GM21390 (cell line): ENCODE data around the gene NDUFB2.
"Not testable (repeated sequence)": the region's sequence is repeated elsewhere in the genome, so short reads cannot be mapped to it uniquely, and the experiment has no call there.

ENCODE experiments used
- ATAC-seq: cut with Tn5 transposase; IDR thresholded peaks from one replicate; pipeline ENCODE4 v1.9.1; 2021; ENCODE audit not compliant: unreplicated experiment

The NDUFB2 gene

DNA sequence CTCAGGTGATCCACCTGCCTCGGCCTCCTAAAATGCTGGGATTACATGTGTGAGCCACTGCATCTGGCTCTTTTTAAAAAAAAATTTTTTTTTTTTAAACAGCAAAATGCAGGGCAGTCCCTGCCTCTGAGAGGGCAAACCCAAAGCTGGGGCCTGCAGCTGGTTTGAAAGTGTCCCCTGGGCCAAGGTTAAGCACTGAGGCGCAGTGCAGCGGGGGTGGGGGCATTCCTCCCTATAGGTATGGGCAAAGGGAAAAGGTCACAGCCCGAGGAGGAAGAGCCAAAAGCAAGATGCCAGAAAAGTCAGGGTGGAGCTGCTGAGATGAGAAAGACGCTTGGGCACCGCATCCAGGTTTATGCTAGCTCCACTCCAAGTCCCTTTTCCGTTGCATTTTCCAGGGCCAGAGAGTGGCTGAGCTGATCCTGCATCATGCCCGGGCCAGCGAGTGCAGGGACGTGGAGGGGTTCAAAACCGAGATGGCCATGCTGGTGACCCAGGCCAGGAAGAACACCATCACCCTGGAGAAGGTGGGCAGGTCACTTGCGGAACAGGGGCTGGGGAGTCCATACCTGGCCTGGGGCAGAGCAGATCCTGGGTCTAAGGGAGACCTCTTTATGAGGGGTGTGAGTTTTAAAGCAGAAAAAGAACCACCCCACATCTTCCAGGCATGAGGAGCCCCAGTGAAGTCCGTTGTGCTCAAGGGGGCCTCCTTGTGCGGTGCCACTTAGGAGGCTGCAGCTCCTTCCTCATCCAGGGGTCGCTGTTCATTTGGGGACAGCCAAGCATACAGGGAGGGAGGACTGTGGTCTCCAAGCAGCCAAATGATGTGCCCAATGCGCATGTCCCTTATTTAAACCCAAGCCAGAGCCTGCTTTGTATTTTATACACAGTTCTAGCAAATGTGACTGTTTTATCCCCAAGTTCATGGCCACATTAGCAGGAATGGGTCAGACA, 7.0 kb upstream of the NDUFB2 start:
- ATAC-seq = no peak

DNA sequence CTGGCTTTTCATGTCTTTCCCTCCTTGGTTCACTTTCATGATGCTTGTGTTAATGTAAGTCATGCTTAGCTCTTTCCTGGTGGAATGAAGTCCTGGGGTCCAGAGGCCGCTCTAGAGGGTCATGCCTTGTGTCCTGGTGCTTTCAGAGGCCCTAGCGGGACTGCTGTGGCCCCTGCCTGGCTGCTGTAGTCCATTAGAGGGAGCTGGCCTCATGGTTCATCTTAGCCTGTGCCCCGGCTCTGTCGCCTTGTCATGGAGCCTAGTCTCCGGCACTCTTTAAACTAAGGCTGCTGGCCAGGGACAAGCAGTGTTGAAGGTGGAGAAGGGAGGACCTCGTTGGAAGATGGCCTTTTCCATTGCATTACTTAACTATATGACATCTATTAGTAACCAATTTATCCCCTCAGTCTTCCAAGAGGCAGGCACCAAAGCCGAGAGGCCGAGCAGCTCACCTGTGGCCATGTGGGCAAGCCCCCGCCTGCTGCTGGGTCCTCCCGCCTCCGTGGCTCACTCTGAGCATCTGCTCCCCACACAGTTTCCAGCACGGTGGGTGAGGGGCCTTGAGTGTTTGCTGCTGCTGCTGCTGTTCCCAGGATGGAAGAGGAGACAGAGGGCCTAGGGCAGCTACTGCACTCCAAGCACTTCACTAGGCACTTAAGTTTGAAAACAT, 5.0 kb upstream of the NDUFB2 start:
- ATAC-seq = no peak

- ATAC-seq = not testable (repeated sequence)
These were observed 2.7 kb upstream of the NDUFB2 start for GRCh38 chr7:140693849-140694248.

- no peak for ATAC-seq
These were observed 1.9 kb upstream of the NDUFB2 start for GRCh38 chr7:140694592-140694991.

DNA sequence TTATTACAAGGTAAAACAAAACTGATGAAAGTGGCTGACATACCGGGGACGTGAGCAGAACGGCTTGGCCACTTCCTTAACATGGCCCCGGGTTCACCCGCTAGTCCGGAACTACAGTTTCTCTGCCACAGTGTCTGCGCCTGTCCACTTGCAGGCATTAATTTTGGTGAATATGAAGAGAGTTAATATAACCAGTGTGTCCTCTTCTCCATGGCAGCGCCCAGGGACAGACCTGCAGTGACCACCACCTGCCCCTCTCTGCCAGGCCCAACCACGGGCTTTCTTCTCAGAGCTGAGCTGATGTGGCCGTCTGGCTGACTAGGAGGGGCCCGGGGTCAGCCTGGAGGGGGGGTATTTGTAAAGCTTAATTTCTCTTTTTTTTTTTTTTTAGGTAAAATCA, 1.1 kb upstream of the NDUFB2 start:
- no peak for ATAC-seq

GRCh38 chr7:140696024-140696679, 356 bp upstream of the NDUFB2 start:
- no peak for ATAC-seq

DNA sequence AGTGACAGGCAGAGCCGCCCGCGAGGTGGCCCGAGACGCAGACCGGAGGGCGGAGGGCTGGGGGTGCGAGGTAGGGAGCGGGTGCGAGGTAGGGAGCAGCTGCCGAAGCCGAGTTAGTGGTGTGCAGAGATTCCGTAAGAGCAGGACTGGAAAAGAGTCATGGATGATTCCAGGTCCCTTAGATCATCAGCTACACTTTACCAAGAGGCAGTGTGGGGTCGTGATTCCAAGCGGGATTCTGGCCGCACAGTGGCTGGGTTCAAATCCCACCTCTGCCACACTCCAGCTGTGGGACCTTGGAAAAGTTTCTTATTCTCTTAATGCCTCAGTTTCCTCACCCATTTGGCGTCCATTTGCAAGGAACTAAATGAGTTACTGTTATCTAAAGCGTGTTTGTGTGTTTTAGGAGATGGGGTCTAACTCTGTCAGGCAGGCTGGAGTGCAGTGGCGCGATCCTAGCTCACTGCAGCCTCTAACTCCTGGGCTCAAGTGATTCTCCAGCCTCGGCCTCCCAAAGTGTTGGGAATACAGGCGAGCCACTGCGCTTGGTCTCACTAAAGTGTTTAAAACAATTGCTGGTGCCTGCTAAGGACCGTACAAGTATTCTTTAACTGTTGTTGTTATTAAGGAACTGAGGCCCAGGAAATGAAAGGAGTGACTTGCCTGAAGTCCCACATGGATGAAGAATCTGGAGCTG, 1.1 kb downstream of the NDUFB2 start:
- no peak for ATAC-seq

DNA sequence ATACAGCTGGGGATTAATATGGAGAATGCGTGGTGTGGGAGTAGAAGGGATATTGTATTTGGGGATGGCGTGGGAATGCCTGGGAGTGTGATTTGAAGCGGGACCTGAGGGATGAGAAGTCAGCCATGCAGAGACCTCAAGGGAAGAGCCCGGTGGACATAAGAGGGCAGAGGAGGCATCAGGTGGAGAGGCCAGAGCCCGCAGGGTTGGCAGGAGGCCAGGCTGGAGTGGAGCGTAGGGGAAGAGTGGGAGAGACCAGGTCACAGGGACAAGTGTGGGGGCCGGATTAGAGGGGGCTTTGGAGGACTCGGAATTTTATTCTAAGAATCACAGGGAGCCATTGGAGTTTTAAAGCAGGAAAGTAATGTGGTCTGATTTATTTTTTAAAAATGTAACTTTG, 2.0 kb downstream of the NDUFB2 start:
- no peak for ATAC-seq

GRCh38 chr7:140702774-140703173, 6.3 kb downstream of the NDUFB2 start:
- no peak for ATAC-seq

DNA sequence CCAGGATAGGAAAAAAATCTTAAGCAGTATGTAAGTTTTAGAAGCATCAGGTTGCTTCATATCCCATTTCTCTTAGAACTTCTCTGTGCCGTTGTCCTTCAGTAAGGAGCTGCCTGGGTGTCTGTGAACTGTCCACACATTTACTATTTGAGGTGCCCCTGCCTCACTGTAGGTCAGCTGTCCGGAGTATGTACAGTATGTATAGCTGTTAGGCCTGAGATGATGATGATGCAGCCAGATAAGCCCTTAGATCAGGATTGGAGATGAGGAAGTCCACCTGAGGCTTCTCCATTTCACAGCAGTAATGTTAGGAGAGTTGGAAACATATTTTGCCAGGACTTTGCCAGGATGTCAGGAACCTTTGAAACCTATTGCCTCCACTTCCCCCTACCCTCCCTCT, 7.7 kb downstream of the NDUFB2 start:
- no peak for ATAC-seq

DNA sequence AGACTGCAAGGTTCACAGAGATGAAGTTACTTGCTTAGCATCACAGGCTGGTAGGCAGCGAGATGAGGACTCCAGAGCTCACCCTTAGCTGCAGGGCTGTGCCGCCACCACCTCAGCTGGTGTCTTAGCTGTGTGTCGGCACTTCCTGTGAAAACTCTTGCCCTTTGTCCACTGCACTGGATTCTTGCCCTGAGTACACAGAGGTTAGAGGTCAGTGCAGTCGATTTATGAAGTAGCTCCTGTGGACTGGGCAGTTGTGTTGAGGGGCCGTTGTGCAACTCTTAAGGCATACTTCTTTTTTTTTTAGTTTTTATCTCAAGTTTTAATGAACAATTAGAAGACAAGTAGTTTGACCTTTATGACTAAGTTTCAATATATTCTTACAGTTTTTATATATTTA, 10.6 kb downstream of the NDUFB2 start:
- no peak for ATAC-seq

DNA sequence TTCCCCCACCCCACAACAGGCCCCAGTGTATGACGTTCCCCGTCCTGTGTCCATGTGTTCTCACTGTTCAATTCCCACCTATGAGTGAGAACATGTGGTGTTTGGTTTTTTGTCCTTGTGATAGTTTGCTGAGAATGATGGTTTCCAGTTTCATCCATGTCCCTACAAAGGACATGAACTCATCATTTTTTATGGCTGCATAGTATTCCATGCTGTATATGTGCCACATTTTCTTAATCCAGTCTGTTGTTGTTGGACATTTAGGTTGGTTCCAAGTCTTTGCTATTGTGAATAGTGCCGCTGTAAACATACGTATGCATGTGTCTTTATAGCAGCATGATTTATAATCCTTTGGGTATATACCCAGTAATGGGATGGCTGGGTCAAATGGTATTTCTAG, 12.3 kb downstream of the NDUFB2 start:
- ATAC-seq = not testable (repeated sequence)

DNA sequence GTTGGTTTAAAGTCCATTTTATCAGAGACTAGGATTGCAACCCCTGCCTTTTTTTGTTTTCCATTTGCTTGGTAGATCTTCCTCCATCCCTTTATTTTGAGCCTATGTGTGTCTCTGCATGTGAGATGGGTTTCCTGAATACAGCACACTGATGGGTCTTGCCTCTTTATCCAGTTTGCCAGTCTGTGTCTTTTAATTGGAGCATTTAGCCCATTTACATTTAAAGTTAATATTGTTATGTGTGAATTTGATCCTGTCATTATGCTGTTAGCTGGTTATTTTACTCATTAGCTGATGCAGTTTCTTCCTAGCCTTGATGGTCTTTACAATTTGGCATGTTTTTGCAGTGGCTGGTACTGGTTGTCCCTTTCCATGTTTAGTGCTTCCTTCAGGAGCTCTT, 15.9 kb downstream of the NDUFB2 start:
- ATAC-seq = not testable (repeated sequence)

DNA sequence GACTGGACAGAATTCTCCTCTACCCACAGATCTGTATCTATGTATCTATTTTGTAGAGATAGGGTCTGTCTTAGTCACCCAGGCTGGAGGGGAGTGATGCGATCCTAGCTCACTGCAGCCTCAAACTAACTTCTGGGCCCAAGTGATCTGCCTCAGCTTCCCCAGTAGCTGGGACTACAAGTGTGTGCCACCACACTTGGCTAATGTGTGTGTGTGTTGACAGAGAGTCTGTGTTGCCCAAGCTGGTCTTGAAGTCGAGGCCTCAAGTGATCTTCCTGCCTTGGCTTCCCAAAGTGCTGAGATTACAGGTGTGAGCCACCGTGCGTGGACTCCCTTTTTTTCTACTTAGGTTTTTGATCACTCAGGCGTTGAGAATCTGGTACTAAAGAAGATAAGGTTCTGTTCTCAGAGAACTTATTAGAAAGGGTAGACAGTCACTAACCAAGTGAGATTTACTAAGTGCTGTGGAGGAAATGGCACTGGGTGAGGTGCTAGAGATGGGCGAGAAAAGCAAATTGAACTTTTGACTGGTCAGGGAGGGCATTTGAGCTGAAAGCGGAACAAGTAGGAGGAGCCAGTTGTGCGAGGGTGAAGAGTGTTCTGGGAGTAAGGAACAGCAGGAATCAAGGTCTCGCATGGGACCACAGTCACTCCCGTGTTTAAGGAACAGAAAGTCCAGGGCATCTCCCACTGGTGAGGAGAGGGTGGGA, 18.0 kb downstream of the NDUFB2 start:
- ATAC-seq = no peak

GRCh38 chr7:140719721-140720120, 23.2 kb downstream of the NDUFB2 start:
- ATAC-seq = no peak

DNA sequence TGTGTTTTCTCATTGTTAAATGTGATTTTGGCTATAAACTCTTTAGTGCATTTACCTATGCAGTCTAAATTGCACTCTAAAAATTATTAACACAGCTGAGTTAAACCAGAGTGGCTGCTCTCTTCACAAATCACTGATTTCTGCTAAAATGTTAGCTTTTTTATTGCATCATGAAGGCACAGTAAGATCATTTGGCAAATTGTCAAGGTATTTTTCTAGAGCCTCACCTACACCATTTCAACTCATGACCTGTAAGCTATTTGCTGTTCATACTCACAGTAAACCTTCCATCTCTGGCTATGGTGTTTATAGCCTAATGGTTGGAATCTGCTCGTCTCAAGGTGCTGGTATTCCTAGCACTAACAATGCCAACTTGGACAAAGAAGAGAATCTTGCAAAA, 25.7 kb downstream of the NDUFB2 start:
- ATAC-seq = no peak

GRCh38 chr7:140723006-140723405, 26.5 kb downstream of the NDUFB2 start:
- no peak for ATAC-seq

DNA sequence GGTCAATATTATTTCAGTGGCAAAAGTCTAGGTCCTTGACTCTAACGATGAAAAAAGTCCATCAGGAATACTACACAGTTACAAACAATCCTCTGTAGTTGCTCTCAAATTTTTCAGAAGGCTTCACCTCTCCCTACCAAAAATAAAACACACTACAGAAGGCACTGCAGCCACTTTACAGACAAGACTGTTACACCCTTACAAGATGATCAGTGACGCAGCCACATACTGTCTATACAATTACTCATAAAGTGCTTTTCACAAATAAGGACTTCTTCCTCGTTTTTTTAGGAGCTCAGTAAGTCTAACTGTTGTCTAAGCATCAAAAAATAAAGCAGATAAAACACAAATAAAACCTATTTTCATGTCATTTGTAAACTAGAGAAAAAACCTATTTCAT, 27.1 kb downstream of the NDUFB2 start:
- ATAC-seq = no peak

DNA sequence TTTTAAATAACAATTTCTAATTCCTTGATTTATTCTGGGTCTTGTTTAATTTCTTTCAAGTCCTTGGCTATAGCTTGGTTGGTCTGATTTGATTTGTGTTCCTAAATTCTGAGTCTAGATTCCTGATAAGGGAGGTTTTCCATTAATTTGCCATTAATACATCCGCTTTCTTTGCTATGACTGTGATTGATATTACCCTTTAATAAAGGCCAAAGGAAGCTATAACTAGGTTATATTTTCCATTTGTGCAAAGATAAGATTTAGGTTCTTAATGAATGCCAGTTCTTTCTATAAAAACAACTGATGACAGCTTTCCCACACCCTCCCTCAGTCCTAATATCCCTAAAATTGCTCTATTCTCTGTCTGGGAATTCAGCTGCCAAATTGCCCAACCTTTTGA, 28.2 kb downstream of the NDUFB2 start:
- ATAC-seq = no peak

- no peak for ATAC-seq
These were observed 29.8 kb downstream of the NDUFB2 start for GRCh38 chr7:140726281-140726680.

DNA sequence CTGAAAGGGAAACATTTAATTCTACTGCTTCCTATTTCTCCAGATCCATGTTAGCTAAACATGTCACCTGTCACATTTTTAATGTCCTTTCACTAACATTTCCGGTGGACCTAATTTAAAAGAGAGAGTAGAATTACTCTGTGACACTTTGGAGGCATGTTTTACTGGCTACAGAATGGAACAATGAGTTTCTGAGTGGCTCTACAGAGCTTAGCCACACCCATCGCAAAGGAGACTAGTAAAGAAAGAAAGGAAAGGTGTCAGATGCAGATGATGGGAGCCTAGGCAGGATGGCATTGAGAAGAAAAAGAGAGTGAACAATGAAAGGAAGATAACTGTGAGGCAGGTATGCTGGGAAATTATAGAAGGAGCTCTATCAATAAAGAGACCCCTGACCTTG, 35.9 kb downstream of the NDUFB2 start:
- no peak for ATAC-seq
